K562 (cell line): ENCODE data around the gene LRRC41. TPM values are rescaled to one million over a fixed set of nuclear protein-coding genes. Genes with fewer than 3 reads are reported as not detected.

Experiments
- ATAC-seq: fragments of 200-7000 bp; cut with Tn5 transposase; 3 replicates; pipeline ENCODE4 v1.9.1; 2020; ENCODE audit warnings: moderate library complexity
- BruUV-seq: library from RNA; stranded (reverse); fragments of 400-500 nt; replicated peaks from 2 replicates; lab custom pipeline; 2021; lab: Mats Ljungman, UMichigan
- CTCF ChIA-PET: fragments of 300-600 bp; formaldehyde crosslinking; extraction: SDS; loops from one replicate; lab custom pipeline; 2021; ENCODE audit warnings: low intra/inter-chr PET ratio; lab: Yijun Ruan, JAX
- POLR2A ChIA-PET: fragments of 300-600, 350-650 bp; sonication (Branson Sonifier 250); formaldehyde crosslinking; extraction: SDS; loops from one replicate; lab custom pipeline; 2021; ENCODE audit warnings: antibody characterized with exemption, inconsistent platforms; lab: Yijun Ruan, JAX
- DNase-seq, 4 experiments: peaks; one replicate each; pipeline versions ENCODE4 v3.0.0 to v3.0.0-alpha.2; 2011 to 2018; ENCODE audit warnings: low spot score in 3 of 4, mixed read lengths in 3 of 4; ENCODE audit errors: extremely low read depth in 1 of 4
- FAIRE-seq: peaks from 2 replicates; lab custom pipeline; 2011; peaks lifted over from hg19 to GRCh38; lab: Jason Lieb, UNC
- H2AFZ ChIP-seq: 2 replicates; pipeline ENCODE4 v1.6.0; 2011; ENCODE audit warnings: low read depth, low read length, control low read depth, inconsistent platforms
- H3K27ac ChIP-seq: fragments of 200-600 bp; 3 replicates; pipeline ENCODE4 v1.8.0; 2011; ENCODE audit warnings: low read depth, mild to moderate bottlenecking, control low read depth, inconsistent platforms, low read length, moderate library complexity, mixed read lengths; ENCODE audit errors: extremely low read depth
- H3K27me3 ChIP-seq, 2 experiments: fragments of 300-600 bp in 1 of 2; 2 replicates in 1 of 2; 3 replicates in 1 of 2; pipeline versions ENCODE4 v1.6.0 to v1.8.0; 2011; ENCODE audit warnings: inconsistent platforms in 2 of 2, low read length in 2 of 2, mild to moderate bottlenecking in 1 of 2, mixed read lengths in 1 of 2, moderate library complexity in 1 of 2; ENCODE audit not compliant: control insufficient read depth in 2 of 2, insufficient read depth in 2 of 2
- H3K36me3 ChIP-seq: fragments of 300-600 bp; 3 replicates; pipeline ENCODE4 v1.8.0; 2011; ENCODE audit warnings: mild to moderate bottlenecking, low read length, inconsistent platforms; ENCODE audit not compliant: control insufficient read depth, insufficient read depth
- H3K4me1 ChIP-seq, 2 experiments: fragments of 200-600 bp in 1 of 2; replicated peaks in 1 of 2; 2 replicates in 1 of 2; 3 replicates in 1 of 2; pipeline versions ENCODE4 v1.5.1 to v1.8.0; 2011; ENCODE audit warnings: inconsistent platforms in 2 of 2, low read length in 2 of 2, mild to moderate bottlenecking in 1 of 2, mixed read lengths in 1 of 2, moderate library complexity in 1 of 2; ENCODE audit not compliant: control insufficient read depth in 2 of 2, insufficient read depth in 2 of 2
- H3K4me2 ChIP-seq: 2 replicates; pipeline ENCODE4 v1.6.1; 2011; ENCODE audit warnings: low read length, control low read depth, inconsistent platforms, mixed read lengths; ENCODE audit not compliant: insufficient read depth
- H3K4me3 ChIP-seq: fragments of 200-600 bp; sonication (generic), shearing (Covaris generic); 2 replicates; pipeline ENCODE4 v1.5.1; 2016; ENCODE audit warnings: control low read depth, inconsistent platforms
- H3K79me2 ChIP-seq: fragments of 200-600 bp; 3 replicates; pipeline ENCODE4 v1.8.0; 2011; ENCODE audit warnings: low read length, inconsistent platforms; ENCODE audit not compliant: control insufficient read depth, insufficient read depth
- H3K9ac ChIP-seq, 2 experiments: 2 replicates each; pipeline versions ENCODE4 v1.6.0 to v1.6.1; 2011; ENCODE audit warnings: low read depth in 2 of 2, low read length in 2 of 2, control low read depth in 1 of 2, inconsistent platforms in 1 of 2, mild to moderate bottlenecking in 1 of 2, mixed read lengths in 1 of 2; ENCODE audit not compliant: insufficient read depth in 1 of 2
- H3K9me1 ChIP-seq: one replicate; pipeline ENCODE4 v1.6.0; 2011; ENCODE audit warnings: inconsistent platforms, mild to moderate bottlenecking, low read length, moderate library complexity; ENCODE audit not compliant: control insufficient read depth, insufficient read depth
- H3K9me3 ChIP-seq: replicated peaks from 2 replicates; pipeline ENCODE4 v1.5.1; 2011; ENCODE audit warnings: low read depth, low read length, inconsistent platforms; ENCODE audit not compliant: control insufficient read depth, insufficient read depth
- H4K20me1 ChIP-seq: replicated peaks from 2 replicates; pipeline ENCODE4 v1.6.1; 2011; ENCODE audit warnings: low read length, inconsistent platforms, mixed read lengths; ENCODE audit not compliant: control insufficient read depth, insufficient read depth
- ARID1B ChIP-seq: fragments of 450-650 bp; IDR thresholded peaks from 2 replicates; pipeline ENCODE4 v1.6.1; 2016; ENCODE audit warnings: antibody characterized with exemption, mild to moderate bottlenecking, inconsistent platforms
- ARID3A ChIP-seq: IDR thresholded peaks from 2 replicates; pipeline ENCODE4 v1.6.1; 2012; ENCODE audit warnings: low read depth, low read length, improper control_type of control experiment, borderline replicate concordance
- CC2D1A ChIP-seq: fragments of 450-650 bp; IDR thresholded peaks from 2 replicates; pipeline ENCODE4 v1.6.1; 2017; ENCODE audit warnings: mild to moderate bottlenecking
- CTCF ChIP-seq, 3 experiments: IDR thresholded peaks in 2 of 3; conservative IDR thresholded peaks in 1 of 3; 2 replicates each; pipeline ENCODE4 v1.5.1; 2011 to 2012; ENCODE audit warnings: low read length in 3 of 3, mild to moderate bottlenecking in 3 of 3, control low read depth in 2 of 3, improper control_type of control experiment in 1 of 3, inconsistent platforms in 1 of 3, low read depth in 1 of 3, mixed read lengths in 1 of 3, moderate library complexity in 1 of 3; ENCODE audit not compliant: insufficient read depth in 2 of 3
- RBM25 ChIP-seq: fragments of 200-400 bp; formaldehyde crosslinking; IDR thresholded peaks from 2 replicates; pipeline ENCODE4 v1.6.1; 2018; ENCODE audit warnings: low read length, low read depth, moderate library complexity; ENCODE audit not compliant: severe bottlenecking
- TBL1XR1 ChIP-seq, 2 experiments: IDR thresholded peaks; 2 replicates each; pipeline ENCODE4 v1.6.1; 2012; ENCODE audit warnings: improper control_type of control experiment in 2 of 2, low read length in 2 of 2, mild to moderate bottlenecking in 1 of 2
- THAP12 ChIP-seq: fragments of 250-450 bp; sonication (Bioruptor Pico); IDR thresholded peaks from 2 replicates; pipeline ENCODE4 v1.9.0; 2021; ENCODE audit warnings: mild to moderate bottlenecking, inconsistent platforms
- TRIM24 ChIP-seq, 2 experiments: fragments of 450-650 bp; IDR thresholded peaks; 2 replicates each; pipeline ENCODE4 v1.6.1; 2016
- TRIM28 ChIP-seq: fragments of 450-650 bp; IDR thresholded peaks from 2 replicates; pipeline ENCODE4 v1.6.1; 2017
- ZNF384 ChIP-seq: IDR thresholded peaks from 2 replicates; pipeline ENCODE4 v1.6.1; 2012; ENCODE audit warnings: low read depth, low read length, improper control_type of control experiment
- ZNF785 ChIP-seq: fragments of 250-450 bp; sonication (Bioruptor Pico); IDR thresholded peaks from 2 replicates; pipeline ENCODE4 v1.4.0; 2020; ENCODE audit warnings: mild to moderate bottlenecking
- WGBS: fragments of 100-300 bp; shearing (Covaris generic); methylation state at CpG from one replicate; pipeline ENCODE4 v1.1.6; 2016; ENCODE audit warnings: low coverage, mixed read lengths; ENCODE audit not compliant: insufficient coverage; ENCODE audit errors: missing lambda C conversion rate; 5-methylcytosine and 5-hydroxymethylcytosine counted together
- in situ Hi-C: fragments of 300-500 bp; cut with MboI; formaldehyde crosslinking; loops from 4 replicates; pipeline ENCODE4 v1.15.0; 2018; ENCODE audit warnings: inconsistent platforms, mixed read lengths
- intact Hi-C: fragments of 100-400 bp; cut with micrococcal nuclease; formaldehyde crosslinking; loops from 2 replicates; pipeline ENCODE4 v1.14.2; 2022
- polyA plus RNA-seq, 8 experiments: library from polyadenylated mRNA; depleted of rRNA in 4 of 8; stranded (reverse) in 5 of 8; unstranded in 3 of 8; fragments of >200 nt; fragmentation: Nextera tagmentation in 2 of 8; fragmentation: Illumina TruSeq in 1 of 8; extraction: Ambion mirVana in 2 of 8; extraction: Trizol in 1 of 8; gene quantifications; 2 replicates each; pipeline versions ENCODE4 v1.2.1 to v1.2.3, GENCODE V29; 2011 to 2014; ENCODE audit warnings: inconsistent platforms in 1 of 8, missing spikeins in 1 of 8
- total RNA-seq, 7 experiments: library from RNA; depleted of rRNA in 6 of 7; stranded (reverse); fragments of >200 nt in 6 of 7; fragmentation: Illumina TruSeq in 2 of 7; extraction: Trizol in 2 of 7; gene quantifications; 2 replicates each; pipeline versions ENCODE4 v1.2.1 to v1.2.3, GENCODE V29; 2011 to 2021; ENCODE audit warnings: low replicate concordance in 1 of 7
- TF ChIP-seq, protein P1 (sequence below): IDR thresholded peaks from 2 replicates; pipeline ENCODE4 v1.6.1; 2011; ENCODE audit warnings: borderline replicate concordance, low read depth, mild to moderate bottlenecking, moderate library complexity, low read length; ENCODE audit not compliant: insufficient read depth, poor library complexity, severe bottlenecking

The LRRC41 gene
- total and polyA plus RNA-seq, 9 of the 15 experiments (the other 6 are each of a cell fraction or from before 2014, with no cell fraction given): 10.5 to 64.7 (median 44.2) TPM

DNA sequence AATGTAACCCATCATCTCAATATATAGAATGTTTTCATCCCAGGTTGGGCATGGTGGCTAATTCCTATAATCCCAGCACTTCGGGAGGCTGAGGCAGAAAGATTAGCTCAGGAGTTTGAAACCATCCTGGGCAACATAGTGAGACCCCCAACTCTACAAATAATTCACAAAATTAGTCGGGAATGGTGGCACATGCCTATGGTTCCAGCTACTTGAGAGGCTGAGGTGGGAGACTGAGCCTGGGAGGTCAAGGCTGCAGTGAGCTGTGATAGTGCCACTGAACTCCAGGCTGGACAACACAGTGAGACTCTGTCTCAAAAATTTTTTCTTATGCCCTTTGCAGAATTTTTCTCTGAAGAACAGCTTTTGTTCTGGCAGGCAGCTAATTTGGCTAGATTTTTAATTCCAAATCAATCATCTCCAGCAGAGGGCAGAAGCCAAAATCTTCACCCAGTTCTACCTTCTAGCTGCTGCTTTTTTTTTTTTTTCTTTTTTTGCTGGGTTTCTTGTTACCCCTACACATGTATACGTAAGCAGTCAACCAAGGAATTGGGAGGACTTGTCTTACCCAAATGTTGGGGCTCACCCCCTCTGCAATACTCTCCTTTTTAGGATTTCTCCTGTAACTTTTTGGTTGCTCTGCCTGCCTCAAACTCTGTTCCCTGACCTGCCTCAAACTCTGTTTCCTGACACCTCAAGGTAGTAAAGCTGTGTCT is 58.6 kb downstream of the LRRC41 start:
- intact Hi-C loops (loop anchor here (1.0 to 5.0 kb wide), 2 partner anchors 57 to 103 kb away; partner anchors contain the start of genes LRRC41 and UQCRH), in situ Hi-C loops (no loop called here)
- ChIA-PET CTCF (interaction anchor here (0.7 kb wide), 2 partner anchors 60 to 286 kb away, joined by 3 to 4 read pairs; no protein-coding TSS in a partner anchor), POLR2A (interaction anchor here (0.6 to 3.0 kb wide), 16 partner anchors 10 to 112 kb away, joined by 3 to 23 read pairs (median 4); partner anchors contain the start of genes PIK3R3, POMGNT1 and UQCRH)
- Histone ChIP-seq H3K36me3 (peaks cover 12% of the 10 kb centered on the region), H2AFZ (peak overlapping the region; percentile 73), H3K9ac (0 out of 4 replicates have a peak overlapping the region, but pooled peaks of 1 of the 2 experiments have one; percentile 18), H3K9me1 (no peaks in the 10 kb centered on the region), H3K79me2 (peaks cover 25% of the 10 kb centered on the region), H4K20me1 (peaks cover 6% of the 10 kb centered on the region), H3K27me3 (no peaks in the 10 kb centered on the region), H3K4me2 (no peak overlapping the region; the same call in 1 of the 2 replicates), H3K4me3 (no peak overlapping the region), H3K4me1 (peaks cover 22 to 40% of the 10 kb centered on the region in 2 experiments; a peak in 4 of 5 replicates), H3K27ac (peak overlapping the region; percentile 34; the same call in 2 of the 3 replicates), H3K9me3 (no peaks in the 10 kb centered on the region)
- peak; percentile 48 to 49 (median 48) for DNase-seq
- no peak for ATAC-seq
- 18% methylated on average over 3 of the region's 3 CpGs for WGBS
- BruUV-seq: no TSS peak
- peak; percentile 42 for FAIRE-seq
- TF ChIP-seq CC2D1A: 0 out of 2 replicates have a peak, but pooled peaks have one; percentile 12
- TF ChIP-seq ARID3A: peak; percentile 97; the same call in 1 of the 2 replicates
- TF ChIP-seq ARID1B: 0 out of 2 replicates have a peak, but pooled peaks have one; percentile 13
- TF ChIP-seq ZNF785 (CRISPR knock-in tag): no peak
- TF ChIP-seq CTCF (IDR thresholded peaks at IDR 0.05 in 2 of 3, conservative IDR thresholded peaks at IDR 0.05 in 1 of 3; ENCODE audit: insufficient read depth in 2 of 3, low read depth in 1 of 3, low read length in 3 of 3): peak; percentile 48 to 67 (median 63); a peak in 5 of 6 replicates
- peak; percentile 96 for TF ChIP-seq ZNF384
- TF ChIP-seq TRIM24 (IDR thresholded peaks at IDR 0.05): peak in 1 of 2 experiments; percentile 20; a peak in 1 of 4 replicates
- TF ChIP-seq TBL1XR1 (IDR thresholded peaks at IDR 0.05; ENCODE audit: low read length in 2 of 2): no peak
- no peak for TF ChIP-seq THAP12 (CRISPR knock-in tag)
- peak; percentile 16 for TF ChIP-seq RBM25
- TF ChIP-seq, protein P1, sequence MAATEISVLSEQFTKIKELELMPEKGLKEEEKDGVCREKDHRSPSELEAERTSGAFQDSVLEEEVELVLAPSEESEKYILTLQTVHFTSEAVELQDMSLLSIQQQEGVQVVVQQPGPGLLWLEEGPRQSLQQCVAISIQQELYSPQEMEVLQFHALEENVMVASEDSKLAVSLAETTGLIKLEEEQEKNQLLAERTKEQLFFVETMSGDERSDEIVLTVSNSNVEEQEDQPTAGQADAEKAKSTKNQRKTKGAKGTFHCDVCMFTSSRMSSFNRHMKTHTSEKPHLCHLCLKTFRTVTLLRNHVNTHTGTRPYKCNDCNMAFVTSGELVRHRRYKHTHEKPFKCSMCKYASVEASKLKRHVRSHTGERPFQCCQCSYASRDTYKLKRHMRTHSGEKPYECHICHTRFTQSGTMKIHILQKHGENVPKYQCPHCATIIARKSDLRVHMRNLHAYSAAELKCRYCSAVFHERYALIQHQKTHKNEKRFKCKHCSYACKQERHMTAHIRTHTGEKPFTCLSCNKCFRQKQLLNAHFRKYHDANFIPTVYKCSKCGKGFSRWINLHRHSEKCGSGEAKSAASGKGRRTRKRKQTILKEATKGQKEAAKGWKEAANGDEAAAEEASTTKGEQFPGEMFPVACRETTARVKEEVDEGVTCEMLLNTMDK: peak; percentile 16
- TF ChIP-seq TRIM28: 0 out of 2 replicates have a peak, but pooled peaks have one; percentile 45
